PC-9 (cell line): ENCODE measurements around the gene KRTAP3-1.

Experiments used
- EZH2 ChIP-seq: fragments of 200-600 bp; sonication (generic); IDR thresholded peaks from 2 replicates; pipeline ENCODE4 v1.8.0; 2017; ENCODE audit warnings: antibody characterized with exemption, low read depth
- TF ChIP-seq, protein P1 (sequence below): fragments of 200-600 bp; sonication (generic); conservative IDR thresholded peaks from 2 replicates; pipeline ENCODE4 v1.6.1; 2017; ENCODE audit warnings: mixed run types, antibody characterized with exemption, mild to moderate bottlenecking, moderate library complexity

DNA sequence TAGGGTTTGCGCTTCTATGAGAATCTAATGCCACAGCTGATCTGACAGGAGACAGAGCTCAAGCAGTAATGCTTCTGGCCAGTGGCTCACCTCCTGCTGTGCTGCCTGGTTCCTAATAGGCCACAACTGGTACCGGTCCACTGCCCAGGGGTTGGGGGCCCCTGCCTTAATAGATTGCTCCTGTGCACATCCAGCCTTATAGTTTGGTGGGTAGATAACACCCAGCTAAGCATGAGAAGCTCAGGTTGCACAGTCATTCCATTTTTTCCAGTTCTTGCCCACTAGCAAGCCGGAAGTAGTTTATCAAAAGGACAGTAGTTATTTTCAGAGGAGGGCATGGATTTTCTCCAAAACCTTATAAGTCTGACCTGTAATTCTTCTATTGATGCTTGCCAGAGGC, 10.5 kb upstream of the KRTAP3-1 start:
- TF ChIP-seq, protein P1, sequence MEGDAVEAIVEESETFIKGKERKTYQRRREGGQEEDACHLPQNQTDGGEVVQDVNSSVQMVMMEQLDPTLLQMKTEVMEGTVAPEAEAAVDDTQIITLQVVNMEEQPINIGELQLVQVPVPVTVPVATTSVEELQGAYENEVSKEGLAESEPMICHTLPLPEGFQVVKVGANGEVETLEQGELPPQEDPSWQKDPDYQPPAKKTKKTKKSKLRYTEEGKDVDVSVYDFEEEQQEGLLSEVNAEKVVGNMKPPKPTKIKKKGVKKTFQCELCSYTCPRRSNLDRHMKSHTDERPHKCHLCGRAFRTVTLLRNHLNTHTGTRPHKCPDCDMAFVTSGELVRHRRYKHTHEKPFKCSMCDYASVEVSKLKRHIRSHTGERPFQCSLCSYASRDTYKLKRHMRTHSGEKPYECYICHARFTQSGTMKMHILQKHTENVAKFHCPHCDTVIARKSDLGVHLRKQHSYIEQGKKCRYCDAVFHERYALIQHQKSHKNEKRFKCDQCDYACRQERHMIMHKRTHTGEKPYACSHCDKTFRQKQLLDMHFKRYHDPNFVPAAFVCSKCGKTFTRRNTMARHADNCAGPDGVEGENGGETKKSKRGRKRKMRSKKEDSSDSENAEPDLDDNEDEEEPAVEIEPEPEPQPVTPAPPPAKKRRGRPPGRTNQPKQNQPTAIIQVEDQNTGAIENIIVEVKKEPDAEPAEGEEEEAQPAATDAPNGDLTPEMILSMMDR = no peak
- no peak for TF ChIP-seq EZH2
